Neural cell (in vitro differentiated cells): ENCODE results near the gene VOPP1.

Experiments used
- EZH2 ChIP-seq: fragments of 200-600, 300-800 bp; shearing (Covaris generic), sonication (generic); IDR thresholded peaks from 2 replicates; pipeline ENCODE4 v1.6.1; 2014; ENCODE audit warnings: antibody characterized with exemption, low read length, borderline replicate concordance, mild to moderate bottlenecking; ENCODE audit not compliant: insufficient read depth, poor library complexity, severe bottlenecking
- TF ChIP-seq, protein P1 (sequence below): fragments of 450-650 bp; IDR thresholded peaks from 2 replicates; pipeline ENCODE4 v1.5.1; 2014; ENCODE audit warnings: antibody characterized with exemption, mild to moderate bottlenecking, moderate library complexity; ENCODE audit not compliant: poor library complexity, severe bottlenecking

DNA sequence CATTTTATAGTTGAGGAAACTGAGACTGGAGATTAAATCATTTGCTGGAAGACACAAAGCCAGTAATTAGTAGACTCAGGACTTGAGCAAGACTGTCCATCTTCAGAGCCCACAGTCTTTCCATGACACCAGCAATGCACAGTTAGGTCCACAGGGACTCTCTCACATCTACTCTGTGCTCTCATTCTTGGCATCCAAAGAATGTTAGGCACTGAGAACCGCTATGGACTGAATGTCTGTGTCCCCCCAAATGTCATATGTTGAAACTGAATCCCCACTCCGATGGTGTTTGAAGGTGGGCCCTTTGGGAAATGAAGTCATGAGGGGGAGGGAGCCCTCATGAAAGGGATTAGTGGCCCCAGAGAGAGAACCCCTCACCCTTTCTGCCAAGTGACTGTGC, 106.6 kb downstream of the VOPP1 start:
- TF ChIP-seq, protein P1, sequence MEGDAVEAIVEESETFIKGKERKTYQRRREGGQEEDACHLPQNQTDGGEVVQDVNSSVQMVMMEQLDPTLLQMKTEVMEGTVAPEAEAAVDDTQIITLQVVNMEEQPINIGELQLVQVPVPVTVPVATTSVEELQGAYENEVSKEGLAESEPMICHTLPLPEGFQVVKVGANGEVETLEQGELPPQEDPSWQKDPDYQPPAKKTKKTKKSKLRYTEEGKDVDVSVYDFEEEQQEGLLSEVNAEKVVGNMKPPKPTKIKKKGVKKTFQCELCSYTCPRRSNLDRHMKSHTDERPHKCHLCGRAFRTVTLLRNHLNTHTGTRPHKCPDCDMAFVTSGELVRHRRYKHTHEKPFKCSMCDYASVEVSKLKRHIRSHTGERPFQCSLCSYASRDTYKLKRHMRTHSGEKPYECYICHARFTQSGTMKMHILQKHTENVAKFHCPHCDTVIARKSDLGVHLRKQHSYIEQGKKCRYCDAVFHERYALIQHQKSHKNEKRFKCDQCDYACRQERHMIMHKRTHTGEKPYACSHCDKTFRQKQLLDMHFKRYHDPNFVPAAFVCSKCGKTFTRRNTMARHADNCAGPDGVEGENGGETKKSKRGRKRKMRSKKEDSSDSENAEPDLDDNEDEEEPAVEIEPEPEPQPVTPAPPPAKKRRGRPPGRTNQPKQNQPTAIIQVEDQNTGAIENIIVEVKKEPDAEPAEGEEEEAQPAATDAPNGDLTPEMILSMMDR = no peak
- no peak for TF ChIP-seq EZH2
